GM10248 (cell line): ENCODE data around the gene RBP5.

Experiments used
- CTCF ChIA-PET: fragments of 300-600 bp; sonication (Branson Sonifier 250); formaldehyde crosslinking; extraction: SDS; loops from one replicate; lab custom pipeline; 2021; ENCODE audit warnings: antibody characterized with exemption; lab: Yijun Ruan, JAX
- POLR2A ChIA-PET: fragments of 350-650 bp; sonication (Branson Sonifier 250); formaldehyde crosslinking; extraction: SDS; loops from one replicate; lab custom pipeline; 2020; ENCODE audit warnings: antibody characterized with exemption; lab: Yijun Ruan, JAX
- DNase-seq: peaks from one replicate; pipeline ENCODE4 v3.0.0; 2012; ENCODE audit errors: extremely low spot score
- CTCF ChIP-seq: IDR thresholded peaks from 2 replicates; pipeline ENCODE4 v1.5.1; 2012; ENCODE audit warnings: mild to moderate bottlenecking, low read depth; ENCODE audit errors: extremely low read depth, missing control alignments, control extremely low read depth

The RBP5 gene

GRCh38 chr12:7156259-7157197 lies 27.8 kb upstream of the RBP5 start:
- TF ChIP-seq CTCF, result no peak
- ChIA-PET POLR2A (no interaction called here), CTCF (interaction anchor here (0.8 to 3.0 kb wide), 3 partner anchors 9 to 44 kb away, joined by 3 to 17 read pairs (median 3); no protein-coding TSS in a partner anchor)

GRCh38 chr12:7155471-7156034 lies 26.9 kb upstream of the RBP5 start:
- CTCF ChIA-PET, result interaction anchor here (0.8 to 3.0 kb wide), 3 partner anchors 10 to 43 kb away, joined by 3 to 17 read pairs (median 5); no protein-coding TSS in a partner anchor

More at GRCh38 chr12:7156259-7157197, 27.8 kb upstream of the RBP5 start:
- peak; percentile 8 for DNase-seq

GRCh38 chr12:7154901-7155470 lies 26.3 kb upstream of the RBP5 start:
- CTCF ChIA-PET, result interaction anchor here (1.6 to 3.0 kb wide), 3 partner anchors 10 to 39 kb away, joined by 4 to 17 read pairs (median 5); no protein-coding TSS in a partner anchor
- POLR2A ChIA-PET, result no interaction called here
- no peak for TF ChIP-seq CTCF
- DNase-seq, result no peak

More at GRCh38 chr12:7155471-7156034, 26.9 kb upstream of the RBP5 start:
- DNase-seq, result peak; percentile 8
- POLR2A ChIA-PET, result no interaction called here
- TF ChIP-seq CTCF, result no peak

- ChIA-PET POLR2A (no interaction called here), CTCF (interaction anchor here (0.8 to 3.0 kb wide), 8 partner anchors 8 to 44 kb away, joined by 3 to 17 read pairs (median 4); no protein-coding TSS in a partner anchor)
- no peak for DNase-seq
- TF ChIP-seq CTCF, result no peak
Measured at GRCh38 chr12:7154042-7154441, 25.4 kb upstream of the RBP5 start.

DNA sequence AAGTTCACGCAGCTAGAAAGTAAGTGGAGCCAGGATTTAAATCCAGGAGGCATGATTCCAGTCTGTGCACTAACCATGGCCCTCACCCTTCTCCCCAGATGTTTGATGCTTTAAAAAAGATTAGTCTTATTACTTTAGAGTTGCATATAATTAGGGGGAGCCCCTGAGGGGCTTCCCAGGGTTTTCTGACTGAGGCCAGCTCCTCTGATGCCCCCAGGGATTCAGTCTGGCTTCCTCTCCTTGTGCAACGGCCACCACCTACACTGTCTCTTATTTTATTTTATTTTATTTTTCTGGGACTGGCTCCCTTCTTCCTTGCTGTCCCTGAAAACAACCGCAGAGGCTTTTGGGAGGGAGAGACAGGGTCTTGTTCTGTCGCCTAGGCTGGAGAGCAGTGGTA lies 24.1 kb upstream of the RBP5 start:
- TF ChIP-seq CTCF, result no peak
- no peak for DNase-seq
- ChIA-PET POLR2A (no interaction called here), CTCF (interaction anchor here (1.2 to 1.8 kb wide), 4 partner anchors 8 to 40 kb away, joined by 3 to 11 read pairs (median 4); no protein-coding TSS in a partner anchor)

- ChIA-PET CTCF (interaction anchor here (1.4 kb wide), 1 partner anchor 9 kb away, joined by 3 read pairs; no protein-coding TSS in a partner anchor), POLR2A (no interaction called here)
- TF ChIP-seq CTCF, result no peak
- no peak for DNase-seq
Measured at GRCh38 chr12:7151532-7151931, 22.8 kb upstream of the RBP5 start.
